ENCODE results near the gene KRT83. TPM values are rescaled to one million over a fixed set of nuclear protein-coding genes. Genes with fewer than 3 reads are reported as not detected.
"Not testable (repeated sequence)": the region's sequence is repeated elsewhere in the genome, so short reads cannot be mapped to it uniquely, and the experiment has no call there.

Gene KRT83
- total RNA-seq, 1 donor from 2014 or later, result not detected

GRCh38 chr12:52354200-52354599, 33.0 kb upstream of the KRT83 start:
- DNase-seq (ENCODE audit: low spot score in 2 of 2) (no peak), FAIRE-seq (no peak)

- FAIRE-seq, result no peak
Observed at GRCh38 chr12:52353766-52354165, 32.6 kb upstream of the KRT83 start.

GRCh38 chr12:52352951-52353350, 31.8 kb upstream of the KRT83 start:
- DNase-seq (ENCODE audit: low spot score in 2 of 2) (no peak), FAIRE-seq (no peak)

More at GRCh38 chr12:52353766-52354165, 32.6 kb upstream of the KRT83 start:
- no peak for DNase-seq (ENCODE audit: low spot score in 2 of 2)

GRCh38 chr12:52351196-52352059, 30.2 kb upstream of the KRT83 start:
- FAIRE-seq, result no peak
- no peak for DNase-seq (ENCODE audit: low spot score in 2 of 2)

- DNase-seq (ENCODE audit: low spot score in 2 of 2) (no peak), FAIRE-seq (no peak)
Observed at GRCh38 chr12:52350786-52351185, 29.6 kb upstream of the KRT83 start.

GRCh38 chr12:52350021-52350620, 28.9 kb upstream of the KRT83 start:
- no peak for DNase-seq (ENCODE audit: low spot score in 2 of 2)
- no peak for FAIRE-seq

- DNase-seq (ENCODE audit: low spot score in 2 of 2) (no peak), FAIRE-seq (no peak)
Observed at GRCh38 chr12:52349196-52349595, 28.0 kb upstream of the KRT83 start.

GRCh38 chr12:52347551-52348510, 26.6 kb upstream of the KRT83 start:
- DNase-seq (ENCODE audit: low spot score in 2 of 2), result no peak
- no peak for FAIRE-seq

GRCh38 chr12:52347016-52347415, 25.8 kb upstream of the KRT83 start:
- FAIRE-seq (no peak), DNase-seq (ENCODE audit: low spot score in 2 of 2) (no peak)

- no peak for FAIRE-seq
- DNase-seq (ENCODE audit: low spot score in 2 of 2), result no peak
Observed at GRCh38 chr12:52346593-52346992, 25.4 kb upstream of the KRT83 start.

- FAIRE-seq; DNase-seq (ENCODE audit: low spot score in 2 of 2): not testable (repeated sequence)
Observed at GRCh38 chr12:52345041-52345440, 23.8 kb upstream of the KRT83 start.

GRCh38 chr12:52344111-52344510, 22.9 kb upstream of the KRT83 start:
- no peak for DNase-seq (ENCODE audit: low spot score in 2 of 2)
- FAIRE-seq, result no peak

- no peak for FAIRE-seq
Observed at GRCh38 chr12:52343550-52343949, 22.4 kb upstream of the KRT83 start.

GRCh38 chr12:52342781-52343490, 21.7 kb upstream of the KRT83 start:
- DNase-seq (ENCODE audit: low spot score in 2 of 2) (no peak), FAIRE-seq (no peak)

More at GRCh38 chr12:52343550-52343949, 22.4 kb upstream of the KRT83 start:
- no peak for DNase-seq (ENCODE audit: low spot score in 2 of 2)

- FAIRE-seq (no peak), DNase-seq (ENCODE audit: low spot score in 2 of 2) (no peak)
Observed at GRCh38 chr12:52341066-52341580, 19.9 kb upstream of the KRT83 start.

GRCh38 chr12:52338241-52338960, 17.2 kb upstream of the KRT83 start:
- no peak for FAIRE-seq
- no peak for DNase-seq (ENCODE audit: low spot score in 2 of 2)

GRCh38 chr12:52337054-52337453, 15.9 kb upstream of the KRT83 start:
- DNase-seq (ENCODE audit: low spot score in 2 of 2), result no peak
- no peak for FAIRE-seq

- FAIRE-seq (no peak), DNase-seq (ENCODE audit: low spot score in 2 of 2) (no peak)
Observed at GRCh38 chr12:52336641-52337040, 15.4 kb upstream of the KRT83 start.

- no peak for FAIRE-seq
- DNase-seq (ENCODE audit: low spot score in 2 of 2), result no peak
Observed at GRCh38 chr12:52335598-52336262, 14.5 kb upstream of the KRT83 start.

All from frontal cortex (tissue), 4 donors.